Activated CD4-positive, CD25-positive, alpha-beta regulatory T cell treated with anti-CD3 and anti-CD28 coated beads, Interleukin-2, amount 50 U/mL, for 24 hours (primary cell): Measurements from ENCODE around the gene EXOC6.

ENCODE experiments used
- ATAC-seq, 2 donors: fragments of 150-1000 bp; cut with Tn5 transposase; one replicate each; pipeline ENCODE4 v1.10.0; 2021; ENCODE audit warnings: mild to moderate bottlenecking in 1 of 2, moderate library complexity in 1 of 2

EXOC6 gene

DNA sequence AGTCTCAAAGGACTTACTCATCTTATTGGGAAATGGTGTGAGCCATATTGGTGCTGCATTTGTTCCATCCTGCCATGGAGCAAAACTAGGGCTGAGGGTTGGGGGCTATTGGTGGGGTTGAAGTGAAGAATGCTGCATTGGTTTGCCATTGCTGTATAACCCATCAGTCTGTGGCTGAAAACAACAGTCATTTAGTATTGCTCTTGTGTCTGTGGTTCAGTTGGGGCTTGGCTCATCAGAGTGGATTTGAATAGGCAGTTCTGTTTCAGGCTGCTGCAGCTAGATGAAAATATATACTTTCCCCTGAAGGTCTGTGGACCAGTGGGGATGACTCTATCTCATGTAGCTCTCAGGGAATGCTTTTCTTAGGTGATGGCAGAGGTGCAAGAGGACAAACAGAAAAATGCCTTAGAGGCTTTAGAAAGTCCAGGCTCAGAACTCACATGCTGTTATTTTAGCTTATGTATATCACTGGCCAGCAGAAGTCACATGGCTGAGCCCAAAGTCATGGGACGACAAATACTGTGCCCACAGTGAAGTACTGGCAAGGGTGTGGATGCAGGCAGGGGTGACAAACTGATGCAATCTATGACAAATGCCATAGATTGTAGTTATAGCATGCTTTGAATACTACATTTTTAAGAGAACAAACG lies 15.2 kb upstream of the EXOC6 start:
- peak in 1 of 2 donors; percentile 37 for ATAC-seq

DNA sequence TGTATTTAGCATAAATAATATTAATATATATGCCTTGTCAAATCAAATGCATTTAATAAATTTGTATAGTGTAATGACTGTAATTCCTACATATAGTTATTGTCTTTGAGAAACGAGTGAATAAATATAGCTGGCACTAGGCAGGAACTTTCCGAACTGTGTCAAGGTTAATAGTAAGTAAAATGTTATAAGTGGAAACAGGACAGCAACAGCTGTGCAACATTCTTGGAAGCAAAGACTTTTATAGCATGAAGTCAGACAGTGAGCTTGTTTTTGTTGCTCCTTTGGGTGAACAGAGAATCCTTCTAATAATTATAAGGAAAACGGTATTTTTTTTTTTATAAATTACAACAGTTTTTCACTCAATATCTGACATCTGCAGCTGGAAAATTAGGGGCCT lies 14.0 kb upstream of the EXOC6 start:
- ATAC-seq: no peak

- ATAC-seq: no peak
These were observed 13.3 kb upstream of the EXOC6 start for GRCh38 chr10:92834986-92835385.

DNA sequence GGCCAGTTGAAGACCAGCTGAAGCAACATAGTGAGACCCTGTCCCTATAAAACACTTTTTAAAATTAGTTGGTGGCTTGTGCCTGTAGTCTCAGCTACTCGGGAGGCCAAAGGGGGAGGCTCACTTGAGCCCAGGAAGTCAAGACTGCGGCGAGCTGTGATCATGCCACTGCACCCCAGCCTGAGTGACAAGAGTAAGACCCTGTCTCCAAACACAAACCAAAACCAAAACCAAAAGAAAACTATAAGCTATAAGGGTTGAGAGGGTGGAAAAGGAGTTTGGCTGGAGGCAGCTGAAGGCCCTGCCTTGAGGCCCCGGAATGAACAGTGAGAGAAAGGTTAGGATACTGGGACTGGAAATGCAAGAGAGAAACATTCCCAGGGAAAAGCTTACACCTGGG lies 10.9 kb upstream of the EXOC6 start:
- no peak for ATAC-seq

GRCh38 chr10:92839191-92840085 lies 8.9 kb upstream of the EXOC6 start:
- ATAC-seq: no peak

DNA sequence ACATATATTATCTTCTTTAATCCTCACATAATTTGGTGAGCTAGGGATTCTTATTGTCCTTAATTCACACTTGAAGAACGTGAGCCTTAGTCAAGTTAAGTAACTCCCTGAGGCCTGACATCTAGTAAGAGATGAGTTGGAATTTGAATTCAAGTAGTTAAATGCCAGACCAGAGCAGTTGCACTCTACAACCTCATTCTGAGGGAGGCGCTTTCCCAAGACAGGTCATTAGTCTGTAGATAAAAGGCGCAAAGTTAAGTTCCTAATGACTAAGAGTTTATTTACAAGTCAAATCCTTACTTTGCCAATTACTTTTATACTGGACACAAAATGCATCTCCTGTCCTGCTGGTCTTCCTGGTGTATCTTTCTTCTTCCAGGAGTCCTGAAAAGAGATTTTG lies 3.6 kb upstream of the EXOC6 start:
- no peak for ATAC-seq

DNA sequence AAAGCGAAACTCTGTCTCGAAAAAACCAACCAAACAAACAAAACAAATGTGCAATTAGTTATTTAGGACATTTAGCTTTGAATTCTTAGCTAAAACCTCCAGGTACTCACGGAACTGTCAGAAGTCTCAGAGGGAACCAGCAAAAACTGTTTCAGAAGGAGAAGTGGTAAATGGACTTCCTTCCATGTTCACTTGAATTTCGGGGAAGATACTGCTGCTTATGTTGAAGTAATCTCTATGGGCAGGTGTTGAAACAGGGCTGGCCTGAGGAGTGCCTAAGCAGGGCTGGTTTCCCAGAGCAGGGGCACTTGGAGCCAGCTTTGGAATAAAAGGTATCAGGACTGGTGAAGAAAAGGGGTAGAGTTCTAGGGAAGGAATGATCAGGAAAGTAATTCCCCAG lies 2.4 kb upstream of the EXOC6 start:
- ATAC-seq: no peak

DNA sequence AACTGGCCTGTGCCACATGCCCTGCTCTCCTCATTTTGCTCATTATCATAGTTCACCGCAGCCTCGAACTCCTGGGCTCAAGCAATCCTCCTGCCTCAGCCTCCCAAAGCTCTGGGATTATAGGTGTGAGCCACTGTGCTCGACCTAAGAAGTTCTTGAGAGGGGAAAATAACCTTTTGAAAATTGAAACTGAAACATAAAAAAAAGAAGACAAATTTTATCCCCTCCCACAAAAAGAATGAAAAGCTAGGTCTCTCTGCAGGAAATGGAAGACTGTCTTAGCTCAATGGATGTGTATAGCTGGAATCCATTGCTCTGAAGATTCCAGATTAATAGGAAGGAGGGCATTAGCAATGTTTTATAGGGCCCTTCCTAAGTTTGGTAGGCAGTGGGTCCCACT lies 2.0 kb upstream of the EXOC6 start:
- no peak for ATAC-seq

DNA sequence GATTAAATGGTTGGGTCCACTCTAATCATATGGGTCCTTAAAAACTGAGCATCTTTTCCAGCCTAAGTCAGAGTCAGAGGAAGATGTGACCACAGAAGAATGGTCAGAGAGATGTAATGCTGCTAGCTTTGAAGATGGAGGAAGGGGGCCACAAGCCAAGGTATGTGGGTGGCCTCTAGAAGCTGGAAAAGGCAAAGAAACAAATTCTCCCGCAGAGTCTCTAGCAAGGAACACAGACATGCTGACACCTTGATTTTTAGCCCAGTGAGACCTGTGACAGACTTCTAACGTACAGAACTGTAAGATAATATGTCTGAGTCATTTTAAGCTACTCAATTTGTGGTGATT lies 1.5 kb upstream of the EXOC6 start:
- ATAC-seq: no peak

DNA sequence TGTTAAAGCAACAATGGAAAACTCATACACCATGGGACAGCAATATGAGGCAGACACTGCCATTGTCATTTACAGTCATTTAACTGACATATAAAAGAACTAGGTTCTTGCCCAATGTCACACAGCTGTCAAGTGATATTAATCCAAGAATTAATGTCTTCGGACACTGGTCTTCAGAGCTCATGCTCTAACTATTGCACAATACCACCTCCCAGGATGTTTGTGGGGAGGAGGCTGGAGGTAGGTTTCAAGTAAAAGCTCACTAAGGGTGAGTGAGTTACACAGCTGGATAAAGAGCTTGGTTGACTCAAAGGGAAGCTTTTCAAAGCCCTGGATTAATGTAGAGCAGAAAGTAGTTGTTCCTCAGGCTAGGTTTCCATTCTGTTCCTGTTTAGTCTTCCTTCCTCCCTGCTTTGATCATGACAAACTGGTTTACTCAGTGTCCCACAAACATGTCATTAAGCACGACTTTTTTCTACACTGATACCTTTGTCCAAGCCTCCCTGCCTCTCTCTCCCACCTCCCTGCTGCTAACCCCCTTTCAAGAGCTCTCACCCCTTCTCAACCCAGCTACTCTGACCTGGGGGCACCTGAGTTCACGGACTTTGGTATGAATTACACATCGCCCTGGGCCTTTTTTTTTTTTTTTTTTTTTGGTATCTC lies 987 bp upstream of the EXOC6 start:
- ATAC-seq: no peak

DNA sequence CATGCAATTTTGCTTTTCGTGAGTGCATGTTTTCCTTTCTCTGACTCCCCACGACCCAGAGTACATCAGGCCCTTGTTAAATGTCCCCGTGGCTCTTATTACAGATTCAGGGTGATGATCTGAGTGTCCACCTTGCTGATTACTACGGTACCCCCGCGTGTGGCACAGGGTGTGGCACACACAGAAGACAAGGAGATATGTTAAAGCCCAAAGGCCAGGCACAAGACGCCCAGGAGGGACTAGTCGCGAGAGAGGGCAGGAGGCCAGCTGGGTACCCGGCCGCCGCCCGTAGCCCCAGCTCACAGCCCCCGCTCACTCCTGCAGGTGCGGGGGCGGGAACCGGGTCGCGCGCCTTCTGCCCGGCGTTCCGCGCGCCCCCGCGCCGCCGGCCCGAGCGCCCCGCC lies 281 bp upstream of the EXOC6 start:
- ATAC-seq: no peak

- ATAC-seq: peak in 1 of 2 donors; percentile 7
These were observed 860 bp downstream of the EXOC6 start for GRCh38 chr10:92849234-92849525.

DNA sequence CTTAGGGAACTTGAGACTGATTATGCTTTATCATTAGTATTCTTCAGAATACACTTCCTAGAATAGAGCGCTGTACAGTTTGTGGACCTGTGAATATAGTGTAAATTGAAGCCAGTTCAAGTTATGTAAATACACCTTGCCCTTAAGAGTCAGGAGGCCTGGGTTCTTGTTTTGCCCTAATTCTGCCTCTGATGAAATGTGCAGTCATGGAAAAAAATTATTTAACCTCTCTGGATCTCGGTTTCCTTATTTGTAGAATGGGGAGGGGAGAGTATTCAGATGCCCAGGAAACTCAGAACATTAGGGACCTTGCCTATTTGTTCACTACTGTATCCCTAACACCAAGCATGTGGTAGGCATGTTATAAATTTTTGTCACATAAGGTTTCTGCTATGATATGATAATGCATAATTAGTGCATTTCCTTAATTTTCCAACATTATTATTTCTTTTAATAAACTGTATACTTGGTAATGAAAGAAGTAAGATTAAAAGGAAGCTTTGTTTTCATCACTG lies 1.3 kb downstream of the EXOC6 start:
- ATAC-seq: no peak

GRCh38 chr10:92850185-92850584 lies 1.9 kb downstream of the EXOC6 start:
- no peak for ATAC-seq

DNA sequence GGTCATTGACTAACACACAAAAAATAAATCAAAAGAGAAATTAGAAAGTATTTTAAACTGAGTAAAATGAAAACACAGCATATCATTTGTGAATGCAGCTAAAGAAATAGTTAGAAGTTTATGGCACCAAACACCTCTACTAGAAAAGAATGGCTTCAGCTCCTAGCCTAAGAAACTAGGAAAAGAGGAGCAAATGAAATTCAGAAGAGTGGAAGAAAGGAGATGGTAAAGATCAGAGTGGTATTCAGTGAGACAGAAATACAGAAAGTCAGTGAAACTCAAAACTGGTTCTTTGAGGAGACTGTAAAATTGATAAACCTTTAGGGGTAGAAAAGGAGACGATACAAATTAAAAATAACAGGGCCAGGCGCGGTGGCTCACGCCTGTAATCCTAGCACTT lies 2.7 kb downstream of the EXOC6 start:
- no peak for ATAC-seq

- no peak for ATAC-seq
These were observed 7.2 kb downstream of the EXOC6 start for GRCh38 chr10:92855560-92855959.

DNA sequence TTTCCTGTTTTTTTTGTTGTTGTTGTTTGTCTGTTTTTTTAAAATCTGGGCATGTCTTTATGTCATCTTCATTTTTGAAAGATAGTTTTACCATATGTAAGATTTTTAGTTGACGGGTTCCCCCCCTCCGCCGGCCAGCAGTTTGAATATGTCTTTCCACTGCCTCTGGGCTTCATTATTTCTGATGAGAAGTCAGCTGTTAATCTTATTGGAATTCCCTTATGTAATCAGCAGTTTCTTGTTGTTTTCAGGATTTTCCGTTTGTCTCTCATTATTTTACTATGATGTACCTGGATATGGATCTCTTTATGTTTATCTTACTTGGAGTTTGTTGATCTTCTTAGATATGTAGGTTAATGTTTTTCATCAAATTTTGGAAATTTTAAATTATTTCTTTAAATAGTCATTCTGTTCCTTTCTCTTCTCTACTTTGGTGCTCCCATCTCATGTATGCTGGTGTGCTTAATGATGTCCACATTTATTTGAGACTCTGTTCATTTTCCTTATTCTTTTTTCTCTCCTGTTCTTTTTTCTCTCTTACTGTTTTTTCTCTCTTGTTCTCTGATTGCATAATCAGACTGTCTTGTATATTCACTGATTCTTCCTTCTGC lies 9.7 kb downstream of the EXOC6 start:
- ATAC-seq: no peak

DNA sequence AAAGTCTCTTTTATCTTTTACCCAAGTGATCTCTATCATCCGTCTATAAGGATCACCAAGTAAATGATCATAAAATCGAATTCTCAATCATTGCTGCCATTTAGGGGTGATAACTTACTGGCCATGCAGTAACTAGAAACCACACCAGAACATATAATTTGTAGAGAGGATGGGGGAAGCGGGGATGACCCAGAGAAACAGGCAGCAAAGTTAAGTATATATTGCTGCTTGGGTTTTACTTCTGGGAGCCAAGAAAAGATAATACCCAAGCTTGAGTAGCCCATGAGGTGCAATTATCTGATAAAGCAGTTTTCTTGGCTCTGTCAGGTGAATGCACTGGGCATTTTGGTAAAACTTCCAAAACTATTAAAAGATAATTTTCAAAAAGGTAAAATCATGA lies 18.9 kb downstream of the EXOC6 start:
- ATAC-seq: no peak

DNA sequence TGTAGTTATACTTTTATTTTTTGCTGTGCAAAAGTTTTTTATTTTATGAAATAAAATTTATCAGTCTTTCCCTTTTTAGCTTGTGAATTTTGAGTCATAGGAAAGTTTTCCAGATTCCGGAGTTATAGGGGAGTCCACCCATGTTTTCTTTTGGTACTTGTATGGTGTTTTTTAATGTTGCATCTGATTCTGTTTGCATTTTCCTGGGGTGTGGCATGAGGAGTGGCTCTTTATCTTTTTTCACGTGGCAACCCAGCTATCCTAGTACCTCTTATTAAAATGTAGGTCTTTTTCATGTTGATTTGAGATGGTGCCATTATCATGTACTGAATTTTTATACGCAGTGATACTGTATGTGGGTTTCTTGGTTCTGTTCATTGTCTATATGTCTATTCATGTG lies 19.7 kb downstream of the EXOC6 start:
- ATAC-seq: no peak

GRCh38 chr10:92868557-92868956 lies 20.2 kb downstream of the EXOC6 start:
- no peak for ATAC-seq

GRCh38 chr10:92873029-92873428 lies 24.7 kb downstream of the EXOC6 start:
- ATAC-seq: no peak

DNA sequence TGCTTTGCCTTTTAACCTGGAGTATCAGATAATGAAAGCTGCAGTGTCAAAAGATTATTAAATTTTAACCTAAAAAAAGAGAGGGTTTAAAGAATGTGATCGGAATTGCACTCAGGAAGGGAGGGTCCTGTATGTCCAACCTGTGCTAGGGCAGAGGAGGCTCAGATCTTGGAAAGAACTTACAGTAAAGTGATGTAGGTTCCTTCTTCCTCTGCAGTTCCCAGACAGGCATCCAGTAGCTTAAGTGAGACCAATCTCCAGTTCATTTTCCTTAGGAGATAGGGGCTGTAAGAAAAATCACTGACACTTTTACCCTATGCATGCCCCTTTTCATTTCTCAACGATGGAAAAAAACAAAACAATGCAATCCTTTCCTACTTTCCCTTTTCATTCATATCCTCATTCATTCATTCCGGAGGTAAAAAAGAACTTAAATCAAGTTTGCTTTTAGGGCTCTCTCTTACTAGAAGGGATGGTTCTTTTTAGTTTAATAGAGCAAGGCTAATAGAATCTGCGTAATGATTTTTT lies 28.3 kb downstream of the EXOC6 start:
- no peak for ATAC-seq

DNA sequence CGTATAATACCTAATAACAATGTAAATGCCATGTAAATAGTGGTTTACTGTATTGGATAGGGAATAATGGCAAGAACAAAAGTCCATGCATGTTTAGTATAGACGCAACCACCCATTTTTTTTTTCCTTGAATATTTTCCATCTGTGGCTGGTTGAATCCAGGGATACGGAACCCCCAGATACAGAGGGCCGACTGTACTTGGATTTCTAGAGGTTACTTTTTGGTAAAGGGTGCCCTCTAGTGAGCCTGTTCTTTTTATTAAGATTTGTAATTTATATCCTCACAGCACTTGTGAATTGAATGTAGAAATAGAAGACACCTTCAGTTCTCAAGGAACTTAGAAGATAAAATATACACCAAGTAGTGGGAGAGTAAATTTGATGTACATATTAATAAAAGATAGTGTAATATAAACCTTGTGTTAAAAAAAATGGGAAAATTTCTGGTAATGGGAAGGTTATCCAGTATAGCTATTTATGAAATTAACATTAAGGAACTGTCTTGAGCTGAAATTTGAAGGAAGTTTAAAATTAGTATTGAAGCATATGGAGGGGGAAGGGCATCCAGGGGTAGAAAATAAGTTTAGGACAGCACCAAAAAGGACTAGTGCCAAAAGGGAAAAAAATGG lies 32.0 kb downstream of the EXOC6 start:
- ATAC-seq: no peak
